Fibroblast of skin of abdomen (primary cell): ENCODE data around the gene SUFU.

ENCODE experiments used
- DNase-seq: peaks from one replicate; pipeline ENCODE4 v3.0.0-alpha.2; 2013

The SUFU gene

DNA sequence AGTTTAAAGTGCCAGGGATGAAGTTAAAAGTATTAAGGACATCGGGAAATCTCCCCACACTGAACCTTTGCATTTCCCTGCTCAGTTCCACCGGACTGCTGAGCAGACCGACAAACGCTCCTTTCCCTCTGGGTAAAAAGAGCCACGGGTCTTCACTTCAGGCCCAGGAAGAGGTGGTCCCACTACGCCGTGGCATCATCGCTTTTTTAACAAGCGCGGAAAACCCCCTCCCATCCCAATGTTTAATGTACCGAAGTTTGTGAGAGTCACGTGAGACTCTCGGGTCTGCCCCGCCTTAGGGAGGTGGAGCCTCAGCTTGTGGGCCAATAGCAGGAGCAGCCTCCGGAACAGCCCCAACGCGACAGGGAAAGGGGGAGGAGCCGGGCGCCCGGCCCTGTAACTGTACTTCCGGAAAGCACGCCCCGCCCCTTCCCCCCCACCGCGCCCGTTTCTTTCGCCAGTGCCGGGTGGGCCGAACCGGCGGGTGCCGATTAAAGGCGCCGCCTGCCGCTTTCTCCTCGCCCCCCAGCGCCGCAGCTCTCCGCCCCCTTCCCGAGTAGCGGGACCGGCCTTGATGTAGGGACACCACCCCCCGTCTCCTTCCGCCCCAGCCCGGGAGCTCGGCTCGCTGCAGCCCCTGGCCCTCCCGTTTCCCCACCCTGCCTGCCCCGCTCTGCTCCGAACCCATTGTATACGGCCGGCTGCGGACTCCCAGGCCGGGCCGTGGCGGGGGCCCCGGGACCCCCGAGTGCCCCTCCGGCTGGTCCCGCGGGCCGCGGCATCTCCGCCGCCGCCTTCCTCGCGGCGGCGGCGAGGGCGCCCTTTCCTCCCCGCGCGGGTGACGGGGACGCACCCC is 138.3 kb downstream of the SUFU start:
- DNase-seq, result peak; percentile 98

DNA sequence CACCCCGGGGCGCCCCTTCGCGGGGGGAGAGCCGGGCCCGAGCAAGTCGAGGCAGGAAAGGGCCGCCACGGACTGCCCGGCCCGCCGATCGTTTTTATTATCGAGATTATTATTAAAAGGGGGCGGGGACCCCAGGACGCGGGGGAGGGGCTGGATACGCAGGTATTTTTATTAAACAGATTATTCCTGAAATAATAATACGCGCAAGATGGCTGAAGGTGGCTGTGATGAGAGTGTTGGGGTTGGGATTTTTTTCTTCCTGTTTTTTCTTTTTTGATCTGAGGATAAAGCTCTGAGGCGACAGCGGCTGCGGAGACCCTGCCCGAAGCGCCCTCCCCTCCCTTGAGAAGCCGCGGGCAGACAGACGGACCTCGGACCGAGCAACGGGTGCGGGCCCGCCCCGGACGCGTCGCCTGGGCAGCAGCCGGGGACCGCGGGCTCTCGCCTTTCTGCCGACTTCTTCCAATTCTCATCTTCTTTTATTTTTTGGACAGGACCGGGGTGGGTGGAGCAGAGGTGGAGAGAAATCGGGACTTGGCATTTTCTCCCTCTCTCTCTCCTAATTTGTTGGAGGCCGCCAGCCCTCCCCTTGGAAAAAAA is 139.1 kb downstream of the SUFU start:
- DNase-seq, result no peak

DNA sequence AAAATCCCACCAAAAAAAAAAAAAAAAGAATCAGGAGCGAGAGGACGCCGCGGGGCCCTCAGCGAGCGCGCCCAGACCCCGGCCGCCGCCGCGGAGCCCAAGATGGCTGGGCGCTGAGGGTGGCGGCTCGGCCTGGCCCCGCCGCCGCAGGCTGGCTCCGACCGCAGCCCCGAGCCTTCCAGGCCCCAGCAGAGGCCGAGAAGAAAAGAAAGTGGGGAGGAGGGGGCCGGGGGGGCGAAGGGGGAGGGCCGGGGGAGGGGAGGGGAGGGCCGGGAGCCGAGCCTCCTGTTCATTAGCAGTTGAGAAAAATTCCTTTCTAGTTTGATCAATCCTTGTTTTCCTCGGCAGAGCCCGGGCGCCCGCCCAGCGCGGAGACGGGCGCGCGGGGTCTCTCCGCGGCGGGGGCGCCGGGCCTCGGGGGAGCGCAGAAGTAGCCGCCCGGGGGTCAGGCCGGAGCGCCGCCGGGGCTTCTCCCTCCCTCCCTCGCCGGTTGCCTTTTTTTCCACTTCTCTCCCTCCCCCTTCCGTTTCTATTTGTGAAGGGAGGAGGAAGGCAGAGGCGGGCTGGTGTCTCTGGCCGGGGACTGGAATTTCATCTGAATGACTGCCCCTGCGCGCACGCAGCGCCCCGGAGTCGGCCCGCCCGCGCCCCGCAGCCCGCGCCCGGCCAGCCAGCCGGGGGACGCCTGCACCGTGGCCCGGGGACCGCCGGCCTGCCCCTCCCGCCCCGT is 139.7 kb downstream of the SUFU start:
- DNase-seq, result peak; percentile 81

DNA sequence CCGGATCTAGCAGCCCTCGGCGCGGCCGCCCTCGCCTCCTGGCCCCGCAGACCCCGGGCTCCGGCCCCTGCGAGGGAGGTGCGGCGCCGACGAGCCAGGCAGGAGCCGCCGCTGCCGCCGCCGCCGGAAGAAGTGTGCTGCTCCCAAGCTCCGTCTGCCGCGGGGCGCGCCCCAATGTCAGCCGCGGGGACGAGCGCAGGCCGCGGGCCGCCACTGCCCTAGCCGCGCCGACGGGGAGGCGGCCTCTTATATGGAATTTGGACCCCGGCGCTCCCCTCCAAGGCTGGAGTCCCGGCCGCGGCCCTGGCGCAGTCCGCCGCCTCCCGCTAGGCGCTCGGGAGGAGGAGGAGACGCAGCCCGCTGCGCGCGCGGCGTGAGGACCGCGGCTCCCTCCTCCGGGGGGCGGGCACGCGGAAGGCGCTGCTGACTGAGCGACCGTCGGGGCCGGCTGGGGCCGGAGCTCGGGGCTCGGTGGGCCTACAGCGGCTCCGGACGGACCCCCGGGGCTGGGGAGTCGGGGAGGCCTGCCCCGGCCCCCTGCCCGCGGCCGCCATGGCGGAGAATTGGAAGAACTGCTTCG is 140.4 kb downstream of the SUFU start, which contains the start of gene TRIM8:
TRIM8 (plus strand) TSS at position 414 of the 580 bp plus-strand sequence; CDS start at position 553, 139 bp downstream.
- DNase-seq, result peak; percentile 36

DNA sequence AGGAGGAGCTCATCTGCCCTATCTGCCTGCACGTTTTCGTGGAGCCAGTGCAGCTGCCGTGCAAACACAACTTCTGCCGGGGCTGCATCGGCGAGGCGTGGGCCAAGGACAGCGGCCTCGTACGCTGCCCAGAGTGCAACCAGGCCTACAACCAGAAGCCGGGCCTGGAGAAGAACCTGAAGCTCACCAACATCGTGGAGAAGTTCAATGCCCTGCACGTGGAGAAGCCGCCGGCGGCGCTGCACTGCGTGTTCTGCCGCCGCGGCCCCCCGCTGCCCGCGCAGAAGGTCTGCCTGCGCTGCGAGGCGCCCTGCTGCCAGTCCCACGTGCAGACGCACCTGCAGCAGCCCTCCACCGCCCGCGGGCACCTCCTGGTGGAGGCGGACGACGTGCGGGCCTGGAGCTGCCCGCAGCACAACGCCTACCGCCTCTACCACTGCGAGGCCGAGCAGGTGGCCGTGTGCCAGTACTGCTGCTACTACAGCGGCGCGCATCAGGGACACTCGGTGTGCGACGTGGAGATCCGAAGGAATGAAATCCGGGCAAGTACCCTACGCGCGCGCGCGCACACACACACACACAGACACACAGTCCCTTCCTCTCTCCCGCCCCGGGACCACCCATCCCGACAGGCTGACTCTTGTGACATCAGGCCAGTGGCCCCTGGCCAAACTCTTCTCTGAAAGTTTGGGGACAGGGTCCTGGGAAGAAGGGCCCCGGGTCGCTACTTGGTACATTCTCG is 141.0 kb downstream of the SUFU start:
- DNase-seq, result peak; percentile 67

DNA sequence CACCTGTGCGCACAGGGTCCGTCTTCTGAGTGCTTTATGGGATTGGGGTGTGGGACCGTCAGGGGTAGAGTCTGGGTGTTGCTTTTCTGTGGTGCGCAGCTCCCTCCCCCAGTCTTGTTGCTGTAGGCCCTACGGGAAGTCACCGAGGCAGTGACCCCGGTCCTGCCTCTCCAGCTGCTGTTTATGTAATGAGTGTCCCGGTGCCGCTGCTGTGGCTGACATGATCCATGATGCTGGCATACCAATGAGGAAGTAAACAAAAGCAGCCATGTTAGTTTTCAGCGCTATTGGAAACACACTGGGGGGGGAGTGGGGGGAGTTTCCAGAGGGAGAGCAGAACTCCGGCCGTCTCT is 141.6 kb downstream of the SUFU start:
- peak; percentile 40 for DNase-seq

DNA sequence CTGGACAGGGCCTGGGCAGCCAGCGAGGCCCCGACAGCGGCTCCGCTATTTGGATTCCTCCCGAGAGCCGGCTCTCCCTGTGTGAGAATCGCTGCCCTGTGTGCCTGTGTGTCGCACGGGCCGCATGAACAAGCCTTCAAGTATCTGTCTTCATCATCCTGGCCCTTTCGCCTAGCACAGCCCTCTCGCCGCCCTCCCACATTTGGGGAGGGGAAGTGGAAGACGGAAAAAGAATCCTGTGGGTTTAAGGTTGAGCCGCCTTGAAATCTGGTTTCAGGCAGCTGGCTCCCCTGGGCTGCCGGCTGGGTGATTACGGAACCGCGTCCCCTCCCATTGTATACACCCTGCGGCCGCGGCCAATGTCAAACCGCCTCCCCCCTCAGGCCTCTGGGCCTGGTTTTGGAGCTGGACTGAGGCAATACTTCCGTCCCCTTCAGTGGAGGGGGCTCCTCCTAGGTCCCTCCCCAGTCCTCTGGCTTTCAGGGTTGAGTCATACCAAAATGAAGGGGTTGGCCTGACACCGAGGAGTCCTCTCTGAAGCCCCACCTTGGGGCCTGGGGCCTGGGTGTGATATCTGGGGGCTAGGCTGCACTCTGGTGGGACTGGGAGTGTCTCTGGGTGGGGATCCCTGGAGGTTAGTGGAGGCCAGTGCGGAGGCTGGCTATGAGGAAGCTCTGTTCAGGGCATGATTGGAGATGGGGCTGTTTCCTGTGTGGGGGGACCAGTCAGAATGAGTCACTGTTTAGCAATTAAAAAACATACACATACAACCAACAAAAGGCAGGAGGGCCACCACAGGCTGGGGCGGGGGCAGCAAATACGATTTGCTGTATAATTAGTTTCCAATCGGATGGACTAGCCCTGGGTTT is 142.2 kb downstream of the SUFU start:
- peak; percentile 91 for DNase-seq

DNA sequence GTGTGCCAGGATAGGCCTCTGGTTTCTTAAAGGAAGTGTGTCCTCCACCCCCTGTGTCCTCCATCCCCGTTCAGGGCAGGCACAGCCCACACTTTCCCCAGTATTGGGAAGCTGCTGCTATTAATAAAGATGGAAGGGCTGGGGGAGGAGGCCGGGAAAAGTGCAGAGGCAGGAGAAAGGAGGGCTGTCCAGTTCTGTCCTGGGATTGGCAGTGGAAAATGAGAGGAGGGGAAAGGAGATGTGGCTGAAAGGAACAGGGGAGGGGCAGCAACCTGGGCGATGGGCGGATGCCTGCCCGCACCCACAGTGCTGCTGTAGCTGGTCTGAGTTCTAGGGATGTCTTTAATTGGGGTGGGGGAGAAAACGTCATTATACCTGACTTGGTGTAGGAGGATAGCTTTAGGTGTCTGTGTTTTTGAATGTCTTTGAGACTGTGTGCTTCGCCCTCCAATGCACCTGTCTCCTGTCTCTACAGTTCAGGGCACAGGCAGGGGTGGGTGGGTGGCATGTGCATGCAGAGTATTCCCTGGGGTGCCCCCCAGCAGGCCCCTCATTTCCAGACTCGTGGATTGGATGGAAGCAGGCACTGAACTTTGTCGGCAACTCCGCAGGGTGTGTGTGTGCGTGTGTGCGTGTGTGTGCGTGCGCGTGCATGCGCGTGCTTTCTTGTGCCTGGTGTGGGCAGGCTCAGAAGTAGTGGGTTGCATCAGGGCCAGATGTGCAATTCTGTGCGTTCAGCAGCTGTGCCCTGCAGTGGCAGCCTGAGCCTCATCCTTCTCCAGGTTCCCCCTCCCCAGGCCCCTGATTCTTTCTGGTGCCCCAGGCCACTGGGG is 143.1 kb downstream of the SUFU start:
- DNase-seq, result peak; percentile 46

DNA sequence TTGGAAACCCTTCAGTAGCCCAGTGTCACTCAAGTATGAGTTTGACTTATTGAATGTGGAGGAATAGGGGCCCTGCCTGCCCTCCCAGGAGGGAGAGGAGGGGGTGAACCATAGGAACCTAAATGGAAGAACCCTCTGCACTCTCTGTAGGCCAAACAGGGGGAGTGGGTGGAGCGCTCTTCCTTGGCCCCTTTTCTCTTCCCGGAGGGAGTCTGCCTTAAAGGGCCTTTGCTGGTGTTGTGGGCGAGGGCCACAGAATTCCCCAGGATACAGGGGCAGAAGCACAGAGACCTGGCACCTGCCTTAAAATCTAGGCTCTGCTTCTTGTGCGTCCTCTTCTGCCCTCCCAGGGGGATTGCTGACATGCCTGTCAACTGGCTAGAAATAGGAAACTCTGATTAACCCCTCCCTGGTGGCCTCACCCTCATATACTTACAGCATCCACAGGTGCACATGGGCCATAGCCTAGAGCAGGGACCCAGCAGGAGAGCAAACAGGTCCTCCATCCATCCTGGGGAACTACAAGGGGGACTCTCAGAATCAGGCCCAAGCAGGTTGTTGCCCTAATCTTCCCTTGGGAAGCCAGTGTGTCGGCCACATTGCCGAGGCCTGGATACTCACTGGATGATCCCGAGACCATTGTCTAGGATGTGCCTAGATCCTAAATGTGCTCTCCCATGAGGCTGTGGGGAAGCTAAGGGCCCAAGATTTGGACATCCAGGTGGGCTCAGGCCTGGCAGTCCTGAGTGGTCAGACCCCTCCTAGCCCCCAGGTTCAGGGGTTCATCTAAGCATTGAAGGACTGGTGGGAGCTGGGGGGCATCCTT is 143.9 kb downstream of the SUFU start:
- DNase-seq, result no peak

DNA sequence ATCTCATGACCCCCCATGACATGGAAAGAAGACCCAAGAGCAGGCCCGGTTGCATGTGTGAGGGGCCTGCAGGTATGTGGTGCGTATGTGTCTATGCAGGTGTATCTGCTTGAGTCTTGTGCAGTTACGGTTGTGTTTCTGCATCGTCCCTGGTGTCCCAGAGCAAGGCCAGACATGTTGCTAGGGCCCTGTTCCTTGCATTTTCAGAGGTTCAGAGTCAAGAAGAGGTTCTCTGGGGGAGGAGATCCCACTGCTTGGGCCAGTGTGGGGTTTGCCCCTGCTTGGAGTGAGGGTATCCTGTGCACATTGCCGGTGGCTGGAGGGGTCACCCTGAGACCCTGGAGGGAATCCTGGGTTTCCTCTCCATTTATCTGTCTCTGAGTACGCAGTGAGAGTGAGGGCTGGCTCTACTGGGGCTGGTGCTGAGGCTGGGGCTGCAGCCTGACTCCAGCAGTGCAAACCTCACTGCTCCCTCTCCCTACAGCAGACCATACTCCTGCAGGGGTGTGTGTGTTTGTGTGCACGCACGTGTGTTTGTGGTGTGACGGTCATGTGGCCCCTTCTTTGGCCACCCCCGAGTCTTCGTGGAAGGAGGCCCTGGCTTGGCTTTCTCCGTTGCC is 144.6 kb downstream of the SUFU start:
- DNase-seq, result no peak

DNA sequence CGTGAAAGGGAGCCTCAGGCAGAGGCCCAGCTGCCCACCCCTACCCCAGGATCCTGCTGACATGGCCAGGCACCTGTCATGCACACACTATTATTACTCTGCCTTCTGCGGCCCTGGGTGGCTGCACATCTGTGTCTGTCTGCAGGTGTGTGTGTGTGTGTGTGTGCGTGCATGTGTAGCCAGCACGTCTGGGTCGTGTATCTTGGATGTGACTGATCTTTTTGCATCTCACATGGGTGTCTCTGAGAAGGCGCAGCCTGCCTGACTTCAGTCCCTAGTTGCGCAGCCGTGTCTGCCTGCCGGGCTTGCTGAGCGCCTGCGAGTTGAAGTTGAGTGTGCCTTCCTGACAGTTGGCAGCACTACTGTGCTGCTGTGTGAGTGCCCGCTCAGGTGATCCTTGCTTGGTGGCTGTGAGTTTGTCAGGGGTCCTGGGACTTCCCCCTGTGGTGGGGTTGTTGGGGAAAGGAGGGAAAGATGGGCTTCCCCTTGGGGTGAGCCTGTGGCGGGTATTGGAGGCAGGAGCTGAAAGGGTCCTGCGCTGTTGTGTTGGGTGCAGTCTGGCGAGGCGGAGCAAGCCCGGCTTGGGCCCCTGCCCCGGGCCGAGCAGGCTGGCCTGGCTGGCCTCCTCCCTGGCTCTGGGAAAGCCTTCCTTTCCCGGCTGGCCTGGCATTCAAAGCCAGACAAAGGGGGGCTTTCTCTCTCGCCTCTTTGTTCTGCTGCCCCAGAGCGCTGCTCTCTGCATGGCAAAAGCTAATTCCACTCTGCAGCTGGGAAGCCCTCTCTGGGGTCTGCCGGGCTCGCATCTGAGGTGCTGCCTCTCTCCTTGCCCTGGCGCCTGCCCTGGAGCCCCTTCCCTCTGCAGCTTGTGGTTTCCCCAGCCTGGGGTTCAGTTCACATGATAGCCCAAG is 145.4 kb downstream of the SUFU start:
- no peak for DNase-seq

DNA sequence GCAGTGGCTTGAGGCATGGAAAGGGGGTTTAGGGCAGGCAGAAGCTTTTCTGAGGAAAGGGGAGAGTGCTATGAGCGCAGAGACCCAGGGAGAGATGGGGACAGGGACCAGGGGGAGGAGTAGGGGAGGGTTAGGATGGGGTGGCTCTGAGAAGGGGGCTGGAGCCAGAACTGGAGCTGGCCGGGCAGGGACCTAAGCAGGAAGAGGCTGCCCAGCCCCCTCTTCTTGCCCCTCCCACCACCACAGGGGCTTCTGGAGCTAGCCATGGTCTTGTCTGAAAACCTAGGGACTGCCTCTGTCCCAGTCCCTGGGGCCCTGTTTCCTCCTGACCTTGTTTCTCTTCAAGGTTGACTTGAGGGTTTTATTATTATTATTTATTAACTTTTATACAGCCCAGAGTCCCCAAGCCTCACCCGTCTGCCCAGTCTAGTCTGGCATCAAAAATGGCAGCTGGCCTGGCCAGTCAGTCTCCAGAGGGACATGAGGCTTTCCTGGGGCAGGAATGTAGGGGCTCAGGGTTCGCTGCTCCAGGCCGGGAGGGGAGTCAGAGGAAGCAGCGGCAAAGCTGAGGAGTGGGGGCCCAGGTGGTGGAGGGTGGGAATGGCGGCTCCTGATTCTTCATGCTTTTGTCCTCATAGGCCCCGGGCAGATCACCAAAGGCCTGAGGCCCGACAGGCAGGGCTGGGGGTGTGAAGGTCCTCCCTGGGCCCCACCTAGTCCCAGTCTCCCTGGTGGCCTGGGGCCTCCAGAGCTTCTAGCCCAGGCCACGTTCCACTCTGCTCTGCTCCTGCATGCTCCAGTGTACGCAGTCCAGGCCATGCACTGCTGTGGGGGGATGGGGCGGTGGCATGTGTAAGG is 146.3 kb downstream of the SUFU start:
- DNase-seq, result no peak

DNA sequence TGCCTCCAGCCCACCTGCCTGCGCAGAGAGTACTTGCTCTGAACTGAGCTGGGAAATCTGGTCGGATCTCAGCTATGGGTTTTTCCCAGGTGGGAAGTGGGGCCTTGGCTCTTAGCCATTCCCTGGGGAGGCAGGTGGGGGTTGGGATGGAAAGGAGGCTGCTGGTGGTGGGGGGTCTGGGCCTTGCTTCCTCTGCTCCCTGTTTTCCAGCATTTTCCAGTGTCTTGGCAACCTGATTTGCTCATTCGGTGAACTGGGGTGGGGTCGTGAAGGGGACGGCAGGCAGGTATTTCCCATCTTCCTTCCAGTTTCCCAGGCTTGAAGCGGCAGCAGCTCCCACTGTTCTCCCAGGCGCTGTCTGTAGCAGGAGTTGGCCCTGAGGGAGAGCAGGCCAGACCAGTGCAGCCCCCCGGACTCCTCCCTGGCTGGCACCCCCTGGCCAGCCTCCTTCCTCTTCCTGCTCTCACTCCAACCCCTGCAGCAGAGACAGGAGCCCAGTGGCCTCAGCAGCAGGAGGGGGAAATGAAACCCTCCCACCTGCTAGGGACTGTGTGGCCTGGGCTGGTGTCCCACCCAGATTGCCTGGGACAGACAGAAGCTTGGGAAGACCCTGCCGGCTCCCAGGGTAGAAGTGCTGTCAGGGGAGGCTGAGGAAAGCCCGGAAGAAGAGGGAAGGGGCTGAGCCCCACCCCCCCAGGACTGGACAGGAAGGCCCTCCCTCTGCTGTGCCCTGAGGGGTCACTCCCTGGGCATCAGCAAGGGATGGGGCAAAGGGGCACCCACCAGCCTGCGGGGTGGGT is 147.1 kb downstream of the SUFU start:
- DNase-seq, result no peak

DNA sequence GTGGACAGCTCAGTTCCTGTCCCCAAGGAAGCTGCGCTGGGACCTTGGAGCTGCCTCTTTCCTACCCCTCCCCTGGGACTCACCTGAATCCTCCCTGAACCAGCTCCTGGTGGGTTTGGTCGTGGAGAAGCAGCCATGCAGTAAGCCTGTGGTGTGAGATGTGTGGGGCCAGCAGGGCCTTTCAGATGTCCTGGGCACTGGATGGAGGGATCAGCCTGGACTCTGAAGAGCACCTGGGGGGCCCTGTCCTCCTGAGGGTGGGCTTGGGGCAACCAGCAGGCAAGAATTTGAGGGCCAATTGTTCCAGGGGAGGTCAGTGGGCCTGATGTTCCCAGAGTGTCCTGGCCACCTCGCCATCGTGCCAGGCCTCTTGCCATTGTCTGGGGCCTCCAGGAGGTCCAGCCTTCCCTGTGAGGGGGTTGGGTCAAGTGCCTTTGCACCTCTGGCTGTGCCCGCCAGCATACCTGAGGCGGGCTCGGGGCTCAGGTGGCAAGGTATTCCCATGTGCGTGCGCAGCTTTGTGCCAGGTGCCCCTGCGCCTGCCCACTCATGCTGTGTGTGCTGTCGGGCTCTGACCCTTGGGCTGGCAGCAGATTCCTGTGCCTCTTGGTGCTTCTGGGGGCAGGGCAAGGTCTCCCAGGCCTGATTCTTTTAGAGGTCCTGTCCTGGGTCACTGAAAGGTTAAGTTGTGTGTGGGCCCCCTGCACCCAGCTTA is 147.8 kb downstream of the SUFU start:
- no peak for DNase-seq

DNA sequence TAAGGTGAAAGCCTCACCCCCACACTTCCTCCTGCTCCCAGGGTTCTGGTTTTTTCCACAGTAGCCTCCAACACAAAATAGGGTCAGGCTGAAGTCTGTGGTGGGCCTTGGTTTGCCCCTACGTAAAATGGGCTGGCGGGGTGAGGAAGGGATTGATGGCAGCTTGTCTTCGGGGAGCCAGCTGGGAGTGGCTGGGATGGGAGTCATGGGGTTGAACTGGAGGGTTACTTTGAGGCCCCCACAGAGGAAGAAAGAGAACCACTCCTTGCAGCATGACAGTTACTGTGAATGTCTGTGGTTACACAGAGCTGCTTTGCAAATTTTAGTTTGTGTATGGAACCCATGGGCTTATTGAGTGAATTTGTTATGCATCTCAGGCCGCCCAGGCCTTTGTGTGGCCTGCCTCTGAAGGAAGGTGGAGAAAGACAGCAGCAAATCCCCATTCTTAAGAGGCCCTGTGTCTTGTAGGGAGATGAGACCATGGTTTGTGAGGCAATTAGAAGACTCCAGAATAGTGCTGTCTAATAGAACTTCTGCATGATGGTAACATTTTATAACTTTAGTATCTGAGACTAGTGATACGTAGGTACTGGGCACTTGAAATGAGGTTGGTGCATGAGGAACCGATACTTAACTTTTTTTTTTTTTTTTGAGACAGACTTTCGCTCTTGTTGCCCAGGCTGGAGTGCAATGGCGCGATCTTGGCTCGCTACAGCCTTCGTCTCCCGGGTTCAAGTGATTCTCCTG is 148.6 kb downstream of the SUFU start:
- no peak for DNase-seq
